ENCODE results near the gene BOD1L1. TPM values are rescaled to one million over a fixed set of nuclear protein-coding genes. Genes with fewer than 3 reads are reported as not detected.
A peak's percentile ranks its signal among the peaks of the same experiment; 100 is the strongest.

Gene BOD1L1
- polyA plus RNA-seq, 1 donor, result 37.3 TPM

DNA sequence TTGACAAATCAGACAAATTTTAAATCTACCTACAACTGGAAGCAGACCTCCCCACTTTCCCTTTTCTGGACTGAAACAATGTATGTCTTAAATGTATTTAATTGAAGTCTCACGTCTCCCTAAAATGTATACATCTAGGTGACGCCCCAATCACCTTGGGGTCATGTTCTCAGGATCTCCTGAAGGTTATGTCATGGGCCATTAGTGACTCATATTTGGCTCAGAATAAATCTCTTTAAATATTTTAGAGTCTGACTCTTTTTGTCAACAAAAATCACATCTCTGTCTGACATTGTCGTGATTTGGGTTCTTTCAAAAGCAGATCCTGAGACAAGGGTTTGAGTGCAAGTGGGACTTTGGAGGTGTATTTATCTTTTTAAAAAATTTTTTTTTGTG lies 26.2 kb upstream of the BOD1L1 start:
- WGBS (ENCODE audit: insufficient coverage, low lambda C conversion rate), result 67% methylated on average over 3 of the region's 3 CpGs
- H3K27me3 ChIP-seq (ENCODE audit: control insufficient read depth, insufficient read depth, low read length), result no peaks in the 10 kb centered on the region
- no peak for DNase-seq
- no peak overlapping the region for H3K27ac ChIP-seq (ENCODE audit: low read length)
- no peaks in the 10 kb centered on the region for H3K4me1 ChIP-seq (ENCODE audit: control insufficient read depth, insufficient read depth, low read length)
- H3K9me3 ChIP-seq (ENCODE audit: control insufficient read depth, low read depth, low read length), result no peaks in the 10 kb centered on the region
- no peak overlapping the region for H3K4me3 ChIP-seq (ENCODE audit: low read length)
- H3K36me3 ChIP-seq (ENCODE audit: control insufficient read depth, insufficient read depth, low read length), result no peaks in the 10 kb centered on the region

DNA sequence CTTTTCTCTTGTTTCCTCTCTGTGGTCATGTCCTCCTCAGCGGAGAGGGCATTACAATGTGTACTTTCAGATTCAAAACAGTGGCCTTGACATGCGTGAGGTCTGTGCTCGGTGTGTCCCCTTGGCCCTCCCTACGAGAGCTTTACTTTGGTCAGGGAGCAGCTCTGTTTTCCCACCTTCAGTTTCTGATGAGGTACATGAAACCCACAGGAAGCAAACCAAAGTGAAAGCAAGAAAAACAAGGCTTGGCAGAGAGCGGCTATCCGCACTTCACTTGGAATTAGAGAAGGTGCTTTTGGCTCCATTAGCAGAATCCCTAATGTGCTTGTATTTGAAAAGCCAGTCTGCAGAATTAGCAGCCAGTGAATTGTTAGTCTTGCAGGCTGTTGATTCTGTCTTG lies 19.5 kb upstream of the BOD1L1 start:
- Histone ChIP-seq H3K27ac (ENCODE audit: low read length) (no peak overlapping the region), H3K27me3 (ENCODE audit: control insufficient read depth, insufficient read depth, low read length) (no peaks in the 10 kb centered on the region), H3K36me3 (ENCODE audit: control insufficient read depth, insufficient read depth, low read length) (no peaks in the 10 kb centered on the region), H3K4me1 (ENCODE audit: control insufficient read depth, insufficient read depth, low read length) (no peaks in the 10 kb centered on the region), H3K9me3 (ENCODE audit: control insufficient read depth, low read depth, low read length) (no peaks in the 10 kb centered on the region), H3K4me3 (ENCODE audit: low read length) (no peak overlapping the region)
- WGBS (ENCODE audit: insufficient coverage, low lambda C conversion rate), result 40% methylated on average over 2 of the region's 6 CpGs
- DNase-seq, result no peak

DNA sequence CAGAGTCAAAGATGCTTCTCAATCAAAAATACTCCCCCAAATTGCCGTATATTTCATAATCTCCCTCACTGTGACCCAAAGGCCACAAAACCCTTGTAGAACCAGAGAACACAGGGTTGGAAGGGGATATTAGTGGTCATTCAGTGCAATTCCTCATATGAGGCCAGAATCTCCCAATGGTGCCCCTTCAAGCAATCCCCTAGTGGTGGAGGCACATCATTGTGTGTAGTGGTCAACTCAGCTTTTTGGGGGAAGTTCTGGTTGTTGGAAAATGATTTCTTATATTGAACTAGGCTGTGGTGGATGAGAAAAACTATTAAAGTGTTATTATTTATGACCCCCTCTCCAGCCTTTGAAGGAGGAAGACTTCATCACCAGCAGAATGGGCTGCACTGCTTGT lies 17.6 kb upstream of the BOD1L1 start:
- H3K27me3 ChIP-seq (ENCODE audit: control insufficient read depth, insufficient read depth, low read length), result no peaks in the 10 kb centered on the region
- WGBS (ENCODE audit: insufficient coverage, low lambda C conversion rate), result no CpG with 5 or more reads among the region's 1 CpG
- no peak overlapping the region for H3K27ac ChIP-seq (ENCODE audit: low read length)
- H3K9me3 ChIP-seq (ENCODE audit: control insufficient read depth, low read depth, low read length), result peaks cover 2% of the 10 kb centered on the region
- H3K4me1 ChIP-seq (ENCODE audit: control insufficient read depth, insufficient read depth, low read length), result no peaks in the 10 kb centered on the region
- no peaks in the 10 kb centered on the region for H3K36me3 ChIP-seq (ENCODE audit: control insufficient read depth, insufficient read depth, low read length)
- no peak for DNase-seq
- no peak overlapping the region for H3K4me3 ChIP-seq (ENCODE audit: low read length)

DNA sequence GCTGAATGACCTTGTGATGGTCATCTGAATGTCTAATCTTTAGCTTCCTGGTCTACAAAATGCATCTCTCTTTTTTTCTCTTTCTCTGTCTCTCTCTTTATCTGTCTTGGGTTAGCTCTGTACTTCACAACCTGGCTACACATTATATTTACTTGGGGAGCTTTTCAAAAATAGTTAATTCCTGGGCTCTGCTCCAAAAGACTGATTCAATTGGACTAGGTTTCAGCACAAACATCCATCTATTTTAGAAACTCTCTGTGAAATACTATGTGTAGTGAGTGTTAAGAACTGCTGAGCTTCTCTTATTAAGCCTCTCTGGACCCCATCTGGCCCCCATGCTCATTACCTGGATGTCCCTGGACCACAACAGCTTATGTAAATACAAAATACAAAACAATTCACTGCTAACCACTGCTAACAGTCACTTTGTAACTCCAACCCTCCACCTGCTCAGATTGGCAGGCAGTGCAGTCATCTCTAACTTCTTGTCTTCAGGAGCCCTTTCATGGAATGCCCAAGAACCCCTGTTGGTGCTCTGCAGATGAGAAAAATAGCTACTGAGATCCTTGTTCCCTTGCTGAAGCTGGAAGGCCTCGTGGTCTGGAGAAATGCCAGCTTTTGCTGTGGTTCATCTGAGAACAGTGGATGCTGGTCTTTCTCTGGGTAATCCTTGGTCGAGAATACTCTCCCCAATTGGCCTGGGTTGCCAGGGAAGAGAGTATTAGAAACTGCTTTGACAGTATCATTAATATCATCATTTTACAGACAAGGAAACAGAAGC lies 14.8 kb upstream of the BOD1L1 start:
- H3K27ac ChIP-seq (ENCODE audit: low read length), result no peak overlapping the region
- no peaks in the 10 kb centered on the region for H3K4me1 ChIP-seq (ENCODE audit: control insufficient read depth, insufficient read depth, low read length)
- WGBS (ENCODE audit: insufficient coverage, low lambda C conversion rate), result no CpG with 5 or more reads among the region's 2 CpGs
- DNase-seq, result no peak
- H3K36me3 ChIP-seq (ENCODE audit: control insufficient read depth, insufficient read depth, low read length), result no peaks in the 10 kb centered on the region
- peaks cover 2% of the 10 kb centered on the region for H3K9me3 ChIP-seq (ENCODE audit: control insufficient read depth, low read depth, low read length)
- peaks cover 3% of the 10 kb centered on the region for H3K27me3 ChIP-seq (ENCODE audit: control insufficient read depth, insufficient read depth, low read length)
- H3K4me3 ChIP-seq (ENCODE audit: low read length), result no peak overlapping the region

DNA sequence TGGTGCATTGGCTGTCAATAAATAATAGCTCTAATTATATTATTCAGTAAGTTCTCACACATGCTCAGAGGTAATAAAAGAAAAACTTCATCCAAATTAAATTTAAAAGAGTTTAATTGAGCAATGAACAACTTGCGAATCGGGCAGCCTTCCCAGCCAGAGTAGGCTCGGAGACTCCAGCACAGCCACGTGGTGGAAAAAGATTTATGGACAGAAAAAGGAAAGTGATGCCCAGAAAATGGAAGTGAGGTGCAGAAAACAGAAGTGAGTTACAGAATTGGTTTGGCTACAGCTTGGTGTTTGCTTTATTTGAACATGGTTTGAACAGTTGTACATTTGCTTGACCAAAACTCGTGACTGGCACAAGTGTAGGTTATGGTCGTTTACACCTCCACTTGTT lies 13.6 kb upstream of the BOD1L1 start:
- Histone ChIP-seq H3K9me3 (ENCODE audit: control insufficient read depth, low read depth, low read length) (peaks cover 2% of the 10 kb centered on the region), H3K36me3 (ENCODE audit: control insufficient read depth, insufficient read depth, low read length) (no peaks in the 10 kb centered on the region), H3K4me1 (ENCODE audit: control insufficient read depth, insufficient read depth, low read length) (no peaks in the 10 kb centered on the region), H3K4me3 (ENCODE audit: low read length) (no peak overlapping the region), H3K27ac (ENCODE audit: low read length) (no peak overlapping the region), H3K27me3 (ENCODE audit: control insufficient read depth, insufficient read depth, low read length) (peaks cover 5% of the 10 kb centered on the region)
- no peak for DNase-seq
- 60% methylated on average over 1 of the region's 6 CpGs for WGBS (ENCODE audit: insufficient coverage, low lambda C conversion rate)

DNA sequence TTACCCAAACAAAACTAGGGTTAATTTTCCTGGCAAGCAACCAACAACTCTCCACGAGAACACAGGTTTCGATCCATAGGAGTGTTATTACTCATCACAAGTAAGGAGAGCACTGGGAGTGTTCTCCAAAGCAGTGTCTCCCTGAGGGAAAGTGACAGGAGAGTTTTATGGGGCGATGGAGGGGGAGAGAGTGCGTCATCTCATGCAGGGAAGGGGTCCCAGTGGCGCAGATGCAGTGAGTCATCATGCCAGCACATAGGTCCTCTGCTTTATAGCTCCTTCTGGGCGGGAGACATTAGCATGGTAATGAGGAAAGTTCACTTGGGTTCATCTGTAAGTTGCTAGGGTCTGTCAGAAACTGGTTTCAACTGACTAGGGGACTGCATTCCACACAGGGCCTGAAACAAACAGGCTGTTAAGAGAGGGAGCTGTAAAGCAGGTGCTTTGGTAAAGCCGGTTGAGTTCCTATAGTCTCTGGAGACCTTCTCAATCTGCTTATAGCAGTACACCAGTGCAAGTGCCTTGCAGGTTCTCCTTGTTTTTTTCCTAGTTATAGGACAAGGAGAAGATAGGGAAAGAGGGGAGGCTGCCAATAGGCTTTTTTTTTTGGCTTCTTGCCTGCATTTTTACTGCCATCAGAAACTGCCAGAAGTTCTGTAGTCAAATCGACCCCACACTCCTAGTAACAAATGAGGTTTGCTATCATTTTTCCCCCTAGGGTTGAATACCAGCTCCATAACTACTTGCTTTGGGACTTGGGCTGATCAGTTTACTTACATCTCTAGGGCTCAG lies 12.8 kb upstream of the BOD1L1 start:
- WGBS (ENCODE audit: insufficient coverage, low lambda C conversion rate), result 83% methylated on average over 1 of the region's 8 CpGs
- peak; percentile 31 to 41 for DNase-seq
- Histone ChIP-seq H3K4me1 (ENCODE audit: control insufficient read depth, insufficient read depth, low read length) (no peaks in the 10 kb centered on the region), H3K27me3 (ENCODE audit: control insufficient read depth, insufficient read depth, low read length) (peaks cover 8% of the 10 kb centered on the region), H3K27ac (ENCODE audit: low read length) (no peak overlapping the region), H3K9me3 (ENCODE audit: control insufficient read depth, low read depth, low read length) (peaks cover 2% of the 10 kb centered on the region), H3K4me3 (ENCODE audit: low read length) (no peak overlapping the region), H3K36me3 (ENCODE audit: control insufficient read depth, insufficient read depth, low read length) (no peaks in the 10 kb centered on the region)

DNA sequence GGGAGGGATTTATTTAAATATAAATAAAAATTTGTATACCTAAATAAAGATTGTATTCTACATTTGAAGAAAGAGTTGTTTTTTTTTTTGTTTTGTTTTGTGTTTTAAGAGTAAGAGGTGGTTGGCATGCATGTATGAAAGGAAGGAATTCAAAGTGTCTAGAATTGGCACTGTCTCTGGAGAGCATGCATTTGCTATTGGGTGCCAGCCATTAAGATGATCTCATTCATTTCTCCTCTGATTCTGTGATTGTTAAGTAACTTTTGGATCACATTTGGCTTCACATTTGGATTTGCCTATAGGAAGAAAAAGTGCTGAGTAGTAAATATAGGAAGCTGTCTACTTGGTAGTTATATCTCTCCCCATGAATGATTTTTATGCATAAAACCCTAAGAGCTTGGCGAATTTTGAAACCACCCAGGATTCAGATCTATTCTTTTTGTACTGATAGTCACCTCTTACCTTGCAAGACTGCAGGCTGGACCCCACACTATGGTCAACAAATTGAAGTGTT lies 7.8 kb upstream of the BOD1L1 start:
- Histone ChIP-seq H3K4me1 (ENCODE audit: control insufficient read depth, insufficient read depth, low read length) (no peaks in the 10 kb centered on the region), H3K27ac (ENCODE audit: low read length) (no peak overlapping the region), H3K4me3 (ENCODE audit: low read length) (no peak overlapping the region), H3K27me3 (ENCODE audit: control insufficient read depth, insufficient read depth, low read length) (peaks cover 8% of the 10 kb centered on the region), H3K36me3 (ENCODE audit: control insufficient read depth, insufficient read depth, low read length) (no peaks in the 10 kb centered on the region), H3K9me3 (ENCODE audit: control insufficient read depth, low read depth, low read length) (no peaks in the 10 kb centered on the region)
- no CpG with 5 or more reads among the region's 1 CpG for WGBS (ENCODE audit: insufficient coverage, low lambda C conversion rate)
- DNase-seq, result no peak

DNA sequence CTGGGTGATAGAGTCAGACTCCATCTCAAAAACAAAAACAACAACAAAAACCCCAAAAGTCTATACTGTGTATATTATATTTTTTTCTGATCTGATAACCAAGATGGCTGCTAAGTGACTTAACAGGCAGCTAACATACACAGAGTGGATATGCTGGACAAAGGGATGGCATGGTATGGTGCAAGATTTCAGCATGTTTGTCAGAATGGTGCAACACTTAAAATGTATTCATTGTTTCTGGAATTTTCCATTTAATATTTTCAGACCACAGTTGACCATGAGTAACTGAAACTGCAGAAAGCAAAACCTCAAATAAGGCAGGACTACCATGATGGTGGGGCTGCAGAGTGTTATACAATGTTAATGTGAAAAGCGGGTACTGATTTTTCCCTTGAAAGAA lies 6.1 kb upstream of the BOD1L1 start:
- Histone ChIP-seq H3K36me3 (ENCODE audit: control insufficient read depth, insufficient read depth, low read length) (no peaks in the 10 kb centered on the region), H3K4me1 (ENCODE audit: control insufficient read depth, insufficient read depth, low read length) (no peaks in the 10 kb centered on the region), H3K27me3 (ENCODE audit: control insufficient read depth, insufficient read depth, low read length) (peaks cover 8% of the 10 kb centered on the region), H3K9me3 (ENCODE audit: control insufficient read depth, low read depth, low read length) (no peaks in the 10 kb centered on the region), H3K4me3 (ENCODE audit: low read length) (no peak overlapping the region), H3K27ac (ENCODE audit: low read length) (no peak overlapping the region)
- DNase-seq, result no peak
- WGBS (ENCODE audit: insufficient coverage, low lambda C conversion rate), result no CpG with 5 or more reads among the region's 1 CpG

DNA sequence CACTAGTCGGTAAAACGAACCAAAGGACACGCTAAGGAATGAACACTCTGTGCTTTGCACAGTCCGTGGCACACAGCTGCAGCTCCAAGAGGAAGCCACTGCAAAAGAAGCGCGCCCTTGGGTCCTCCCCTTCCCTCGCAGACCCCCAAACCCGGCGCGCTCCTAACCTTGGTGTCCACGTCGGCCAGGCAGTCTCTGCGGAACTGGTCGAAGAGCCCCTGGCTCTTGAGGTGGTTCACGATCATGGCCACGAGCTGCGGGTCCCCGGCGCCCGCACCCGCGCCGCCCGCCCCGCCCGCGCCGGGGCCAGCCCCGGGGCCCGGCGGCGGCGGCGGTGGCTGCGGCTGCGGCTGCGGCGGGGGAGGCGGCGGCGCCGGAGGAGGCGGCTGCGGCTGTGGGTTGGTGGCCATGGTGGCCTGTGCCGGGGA lies 333 bp downstream of the BOD1L1 start:
- H3K27ac ChIP-seq (ENCODE audit: low read length), result peak overlapping the region; percentile 91
- no CpG with 5 or more reads among the region's 45 CpGs for WGBS (ENCODE audit: insufficient coverage, low lambda C conversion rate)
- H3K4me3 ChIP-seq (ENCODE audit: low read length), result peak overlapping the region; percentile 83
- H3K27me3 ChIP-seq (ENCODE audit: control insufficient read depth, insufficient read depth, low read length), result no peaks in the 10 kb centered on the region
- DNase-seq, result peak; percentile 10 to 52
- H3K9me3 ChIP-seq (ENCODE audit: control insufficient read depth, low read depth, low read length), result no peaks in the 10 kb centered on the region
- peaks cover 10% of the 10 kb centered on the region for H3K4me1 ChIP-seq (ENCODE audit: control insufficient read depth, insufficient read depth, low read length)
- H3K36me3 ChIP-seq (ENCODE audit: control insufficient read depth, insufficient read depth, low read length), result no peaks in the 10 kb centered on the region

DNA sequence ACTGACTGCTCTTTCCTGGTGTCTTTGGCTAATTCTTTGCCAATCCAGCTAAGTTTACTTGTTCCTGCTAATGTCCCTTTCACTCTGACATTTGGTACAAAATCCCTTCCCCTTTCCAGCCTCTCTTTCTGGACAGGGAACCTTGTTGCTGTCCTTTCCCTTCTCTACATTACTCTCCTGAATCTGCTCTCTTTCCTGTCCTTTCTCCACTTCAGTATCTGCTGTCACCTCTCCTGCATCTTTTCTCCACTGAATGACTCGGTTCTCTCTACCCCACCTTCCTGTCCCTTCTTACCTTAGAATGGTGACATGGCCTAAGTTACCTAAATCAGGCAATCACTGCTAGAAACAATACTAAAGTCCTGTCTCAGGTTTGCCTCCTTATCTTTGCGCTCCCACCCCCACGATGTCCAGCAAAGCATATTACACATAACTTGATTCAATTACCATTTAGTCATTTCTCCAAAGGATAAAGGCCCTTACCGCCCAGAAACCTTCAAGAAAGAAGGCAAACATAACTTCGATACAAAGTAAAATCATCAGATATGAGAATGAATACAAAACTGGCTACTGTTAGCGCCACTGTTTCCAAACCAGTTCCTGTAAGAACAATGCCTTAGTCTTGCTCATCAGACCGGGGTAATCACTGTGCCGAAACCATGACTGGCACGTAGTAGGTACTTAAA lies 890 bp downstream of the BOD1L1 start:
- Histone ChIP-seq H3K27ac (ENCODE audit: low read length) (peak overlapping the region; percentile 39), H3K4me3 (ENCODE audit: low read length) (peak overlapping the region; percentile 83), H3K36me3 (ENCODE audit: control insufficient read depth, insufficient read depth, low read length) (no peaks in the 10 kb centered on the region), H3K4me1 (ENCODE audit: control insufficient read depth, insufficient read depth, low read length) (peaks cover 10% of the 10 kb centered on the region), H3K9me3 (ENCODE audit: control insufficient read depth, low read depth, low read length) (no peaks in the 10 kb centered on the region), H3K27me3 (ENCODE audit: control insufficient read depth, insufficient read depth, low read length) (no peaks in the 10 kb centered on the region)
- peak in 1 of 2 donors; percentile 5 for DNase-seq
- 0% methylated on average over 1 of the region's 9 CpGs for WGBS (ENCODE audit: insufficient coverage, low lambda C conversion rate)
